Suprapubic skin (tissue), 4 donors: Measurements from ENCODE around the gene BNC2.

Experiments used
- EP300 ChIP-seq: sonication (generic); formaldehyde crosslinking; IDR thresholded peaks from one replicate; pipeline ENCODE4 v1.6.1; 2017; ENCODE audit warnings: antibody characterized with exemption
- POLR2A ChIP-seq, 2 donors: fragments of 450-650 bp; IDR thresholded peaks; one replicate each; pipeline ENCODE4 v1.6.1; 2017; ENCODE audit warnings: antibody characterized with exemption in 2 of 2, mild to moderate bottlenecking in 2 of 2, moderate library complexity in 2 of 2
- POLR2AphosphoS5 ChIP-seq, 3 donors: sonication (generic); formaldehyde crosslinking; IDR thresholded peaks; one replicate each; pipeline ENCODE4 v1.6.1; 2017; ENCODE audit warnings: antibody characterized with exemption in 3 of 3
- TF ChIP-seq, protein P1 (sequence below), 2 donors: fragments of 200-600 bp in 1 of 2; fragments of 450-650 bp in 1 of 2; sonication (generic) in 1 of 2; IDR thresholded peaks; one replicate each; pipeline ENCODE4 v1.5.1; 2016 to 2019; ENCODE audit warnings: antibody characterized with exemption in 2 of 2, mild to moderate bottlenecking in 1 of 2, moderate library complexity in 1 of 2

DNA sequence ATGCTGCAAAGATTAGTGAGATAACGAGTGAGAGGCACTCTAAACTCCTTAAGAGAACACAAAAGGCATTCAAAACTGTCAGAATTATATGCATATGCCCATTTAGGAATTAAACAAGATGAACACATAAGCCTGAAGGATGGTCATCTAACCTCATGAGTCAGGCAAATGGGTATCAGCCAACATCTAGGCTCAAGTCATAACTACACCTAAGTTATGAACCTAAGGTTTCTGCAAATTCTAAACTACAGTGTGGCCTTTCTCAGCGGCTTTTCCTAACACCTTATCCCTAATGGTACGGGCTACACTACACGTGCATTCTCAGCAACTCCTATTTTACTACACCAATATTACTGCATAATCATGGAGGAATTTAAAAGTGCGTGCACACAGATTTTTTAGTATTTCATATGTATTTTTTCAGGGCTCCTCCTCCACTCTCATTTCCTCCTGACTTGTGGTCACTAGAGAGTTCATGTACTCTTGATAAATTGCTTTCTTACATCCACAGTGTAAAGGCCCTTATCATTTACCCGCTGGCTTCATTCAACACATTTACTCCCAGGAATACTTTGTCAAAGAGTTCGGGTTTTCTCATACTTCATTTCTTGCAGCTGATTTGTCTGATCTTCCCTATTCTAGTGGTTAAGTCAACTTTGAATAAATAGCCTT is 316.5 kb downstream of the BNC2 start:
- TF ChIP-seq POLR2AphosphoS5 (IDR thresholded peaks at IDR 0.05) (no peak), EP300 (no peak), POLR2A (IDR thresholded peaks at IDR 0.05) (no peak)
- TF ChIP-seq, protein P1, sequence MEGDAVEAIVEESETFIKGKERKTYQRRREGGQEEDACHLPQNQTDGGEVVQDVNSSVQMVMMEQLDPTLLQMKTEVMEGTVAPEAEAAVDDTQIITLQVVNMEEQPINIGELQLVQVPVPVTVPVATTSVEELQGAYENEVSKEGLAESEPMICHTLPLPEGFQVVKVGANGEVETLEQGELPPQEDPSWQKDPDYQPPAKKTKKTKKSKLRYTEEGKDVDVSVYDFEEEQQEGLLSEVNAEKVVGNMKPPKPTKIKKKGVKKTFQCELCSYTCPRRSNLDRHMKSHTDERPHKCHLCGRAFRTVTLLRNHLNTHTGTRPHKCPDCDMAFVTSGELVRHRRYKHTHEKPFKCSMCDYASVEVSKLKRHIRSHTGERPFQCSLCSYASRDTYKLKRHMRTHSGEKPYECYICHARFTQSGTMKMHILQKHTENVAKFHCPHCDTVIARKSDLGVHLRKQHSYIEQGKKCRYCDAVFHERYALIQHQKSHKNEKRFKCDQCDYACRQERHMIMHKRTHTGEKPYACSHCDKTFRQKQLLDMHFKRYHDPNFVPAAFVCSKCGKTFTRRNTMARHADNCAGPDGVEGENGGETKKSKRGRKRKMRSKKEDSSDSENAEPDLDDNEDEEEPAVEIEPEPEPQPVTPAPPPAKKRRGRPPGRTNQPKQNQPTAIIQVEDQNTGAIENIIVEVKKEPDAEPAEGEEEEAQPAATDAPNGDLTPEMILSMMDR (IDR thresholded peaks at IDR 0.05): no peak
